OCI-LY1 (cell line): ENCODE measurements around the gene XRCC4.

Experiments
- H2AFZ ChIP-seq: fragments of 200-600 bp; sonication (generic), shearing (Covaris generic); 2 replicates; pipeline ENCODE4 v1.6.0; 2014; ENCODE audit warnings: antibody characterized with exemption, mild to moderate bottlenecking, low read length
- H3F3A ChIP-seq: fragments of 200-600 bp; sonication (generic), shearing (Covaris generic); 2 replicates; pipeline ENCODE4 v1.6.0; 2014; ENCODE audit warnings: mild to moderate bottlenecking, antibody characterized with exemption, low read length, moderate library complexity; ENCODE audit not compliant: insufficient read depth
- H3K27ac ChIP-seq: fragments of 200-600 bp; sonication (generic); 2 replicates; pipeline ENCODE4 v1.5.1; 2014; ENCODE audit warnings: low read length, mixed run types, mild to moderate bottlenecking, low read depth; ENCODE audit not compliant: poor library complexity, severe bottlenecking
- H3K27me3 ChIP-seq: fragments of 200-600 bp; sonication (generic); 2 replicates; pipeline ENCODE4 v1.6.0; 2014; ENCODE audit warnings: antibody characterized with exemption, mild to moderate bottlenecking, low read length, moderate library complexity; ENCODE audit not compliant: insufficient read depth
- H3K36me3 ChIP-seq: fragments of 200-600 bp; sonication (generic); 2 replicates; pipeline ENCODE4 v1.6.1; 2014; ENCODE audit warnings: mild to moderate bottlenecking, antibody characterized with exemption, low read length, moderate library complexity, mixed read lengths; ENCODE audit not compliant: insufficient read depth
- H3K4me1 ChIP-seq: fragments of 200-600 bp; sonication (generic); 2 replicates; pipeline ENCODE4 v1.5.1; 2014; ENCODE audit warnings: mild to moderate bottlenecking, low read length, moderate library complexity; ENCODE audit not compliant: insufficient read depth, severe bottlenecking
- H3K4me2 ChIP-seq: fragments of 200-600 bp; sonication (generic), shearing (Covaris generic); 2 replicates; pipeline ENCODE4 v1.6.1; 2014; ENCODE audit warnings: low read length
- H3K4me3 ChIP-seq: fragments of 200-600 bp; sonication (generic); 2 replicates; pipeline ENCODE4 v1.5.1; 2014; ENCODE audit warnings: low read length, low read depth, mild to moderate bottlenecking, mixed read lengths; ENCODE audit not compliant: poor library complexity, severe bottlenecking
- H3K79me2 ChIP-seq: fragments of 200-600 bp; shearing (Covaris generic); 2 replicates; pipeline ENCODE4 v1.6.1; 2016; ENCODE audit warnings: mixed run types, low read length, mixed read lengths; ENCODE audit not compliant: insufficient read depth
- H3K9ac ChIP-seq: fragments of 200-600 bp; sonication (generic), shearing (Covaris generic); 2 replicates; pipeline ENCODE4 v1.6.1; 2014; ENCODE audit warnings: mild to moderate bottlenecking, low read length, mixed read lengths
- H3K9me2 ChIP-seq: fragments of 200-600 bp; sonication (generic), shearing (Covaris generic); 2 replicates; pipeline ENCODE4 v1.6.1; 2014; ENCODE audit warnings: low read depth, mild to moderate bottlenecking, low read length, mixed read lengths
- H3K9me3 ChIP-seq: fragments of 200-600 bp; shearing (Covaris generic); 2 replicates; pipeline ENCODE4 v1.6.1; 2014; ENCODE audit warnings: low read length, mixed read lengths
- H4K20me1 ChIP-seq: fragments of 200-600 bp; sonication (generic), shearing (Covaris generic); 2 replicates; pipeline ENCODE4 v1.6.0; 2016; ENCODE audit warnings: mild to moderate bottlenecking, low read length; ENCODE audit not compliant: insufficient read depth
- CTCF ChIP-seq: fragments of 200-600 bp; sonication (generic), shearing (Covaris generic); IDR thresholded peaks from 2 replicates; pipeline ENCODE4 v1.5.1; 2017; ENCODE audit warnings: mild to moderate bottlenecking, antibody characterized with exemption, low read length, moderate library complexity, mixed read lengths
- EZH2 ChIP-seq: fragments of 200-600 bp; sonication (generic), shearing (Covaris generic); IDR thresholded peaks from 2 replicates; pipeline ENCODE4 v1.8.0; 2017; ENCODE audit warnings: borderline replicate concordance, mixed run types, mild to moderate bottlenecking, antibody characterized with exemption, low read length, moderate library complexity, mixed read lengths

XRCC4 gene

GRCh38 chr5:83312663-83313062 lies 235.3 kb downstream of the XRCC4 start:
- Histone ChIP-seq H3K79me2 (no peaks in the 10 kb centered on the region), H3K4me2 (no peak overlapping the region), H3K9me2 (no peaks in the 10 kb centered on the region), H3K4me3 (no peak overlapping the region), H3K9ac (no peak overlapping the region), H4K20me1 (no peaks in the 10 kb centered on the region), H3K36me3 (no peaks in the 10 kb centered on the region), H3K9me3 (no peaks in the 10 kb centered on the region), H3K27me3 (no peaks in the 10 kb centered on the region), H3F3A (no peaks in the 10 kb centered on the region), H3K27ac (no peak overlapping the region), H2AFZ (no peak overlapping the region), H3K4me1 (no peaks in the 10 kb centered on the region)
- no peak for TF ChIP-seq EZH2
- no peak for TF ChIP-seq CTCF

GRCh38 chr5:83313436-83313835 lies 236.1 kb downstream of the XRCC4 start:
- H3K4me1 ChIP-seq: no peaks in the 10 kb centered on the region
- no peaks in the 10 kb centered on the region for H3K27me3 ChIP-seq
- no peak overlapping the region for H3K4me3 ChIP-seq
- H3K36me3 ChIP-seq: no peaks in the 10 kb centered on the region
- no peaks in the 10 kb centered on the region for H3K79me2 ChIP-seq
- H2AFZ ChIP-seq: no peak overlapping the region
- no peak overlapping the region for H3K9ac ChIP-seq
- no peak for TF ChIP-seq CTCF
- no peak for TF ChIP-seq EZH2
- H3K9me3 ChIP-seq: no peaks in the 10 kb centered on the region
- H3K9me2 ChIP-seq: no peaks in the 10 kb centered on the region
- no peak overlapping the region for H3K27ac ChIP-seq
- H3K4me2 ChIP-seq: no peak overlapping the region
- no peaks in the 10 kb centered on the region for H4K20me1 ChIP-seq
- no peaks in the 10 kb centered on the region for H3F3A ChIP-seq

GRCh38 chr5:83321483-83322055 lies 244.2 kb downstream of the XRCC4 start:
- H3K4me2 ChIP-seq: no peak overlapping the region

More at GRCh38 chr5:83321483-83322055, 244.2 kb downstream of the XRCC4 start:
- H3K4me1 ChIP-seq: no peaks in the 10 kb centered on the region
- no peaks in the 10 kb centered on the region for H3K36me3 ChIP-seq
- no peaks in the 10 kb centered on the region for H4K20me1 ChIP-seq
- H2AFZ ChIP-seq: no peak overlapping the region
- H3K79me2 ChIP-seq: no peaks in the 10 kb centered on the region
- no peaks in the 10 kb centered on the region for H3K9me2 ChIP-seq
- no peaks in the 10 kb centered on the region for H3F3A ChIP-seq
- no peak overlapping the region for H3K4me3 ChIP-seq
- no peaks in the 10 kb centered on the region for H3K27me3 ChIP-seq
- H3K27ac ChIP-seq: no peak overlapping the region
- no peak overlapping the region for H3K9ac ChIP-seq
- H3K9me3 ChIP-seq: no peaks in the 10 kb centered on the region
- TF ChIP-seq CTCF (no peak), EZH2 (no peak)
